B cell (primary cell): Measurements from ENCODE around the gene UTP4.

Source experiments
- CTCF ChIP-seq: fragments of 200-600 bp; IDR thresholded peaks from one replicate; pipeline ENCODE4 v1.8.0; 2022; ENCODE audit warnings: antibody characterized with exemption, mild to moderate bottlenecking
- EZH2 ChIP-seq: IDR thresholded peaks from 2 replicates; pipeline ENCODE4 v1.6.1; 2012; ENCODE audit warnings: borderline replicate concordance, low read depth, mild to moderate bottlenecking, moderate library complexity, low read length; ENCODE audit not compliant: insufficient read depth, poor library complexity, severe bottlenecking

GRCh38 chr16:69108905-69109252 is 23.6 kb upstream of the UTP4 start:
- TF ChIP-seq EZH2 (no peak), CTCF (no peak)
